Mesenteric fat pad (tissue), 1 donor: ENCODE measurements around the gene GAL3ST2. TPM values are rescaled to one million over a fixed set of nuclear protein-coding genes. Genes with fewer than 3 reads are reported as not detected.
"Not testable (repeated sequence)": the region's sequence is repeated elsewhere in the genome, so short reads cannot be mapped to it uniquely, and the experiment has no call there.

Source experiments
- DNase-seq: peaks from one replicate; pipeline ENCODE4 v3.0.0-alpha.2; 2020; ENCODE audit warnings: low spot score
- total RNA-seq: library from RNA; stranded (reverse); fragmentation: NEBNext Ultra II Directional; extraction: Animal tissue kit (Norgen Biotek cat#: 25700); gene quantifications from one replicate; pipeline ENCODE4 v1.2.1, GENCODE V29; 2021
- donor health status: DM: yes; HTN: yes; CAD: no.

Gene GAL3ST2
- total RNA-seq, 1 donor from 2014 or later, result not detected

GRCh38 chr2:241746084-241746483, 30.5 kb upstream of the GAL3ST2 start:
- no peak for DNase-seq

GRCh38 chr2:241748468-241749256, 28.0 kb upstream of the GAL3ST2 start:
- no peak for DNase-seq

- DNase-seq, result no peak
These were observed 26.4 kb upstream of the GAL3ST2 start for GRCh38 chr2:241750076-241750840.

- DNase-seq, result no peak
These were observed 25.5 kb upstream of the GAL3ST2 start for GRCh38 chr2:241751152-241751551.

- no peak for DNase-seq
These were observed 24.8 kb upstream of the GAL3ST2 start for GRCh38 chr2:241751776-241752175.

GRCh38 chr2:241752253-241752652, 24.4 kb upstream of the GAL3ST2 start:
- DNase-seq, result no peak

- DNase-seq, result no peak
These were observed 23.8 kb upstream of the GAL3ST2 start for GRCh38 chr2:241752689-241753276.

GRCh38 chr2:241753493-241753892, 23.1 kb upstream of the GAL3ST2 start:
- DNase-seq, result no peak

- DNase-seq, result no peak
These were observed 22.6 kb upstream of the GAL3ST2 start for GRCh38 chr2:241754042-241754441.

- no peak for DNase-seq
These were observed 21.5 kb upstream of the GAL3ST2 start for GRCh38 chr2:241755166-241755565.

GRCh38 chr2:241755777-241756176, 20.8 kb upstream of the GAL3ST2 start:
- no peak for DNase-seq

- DNase-seq, result no peak
These were observed 17.4 kb upstream of the GAL3ST2 start for GRCh38 chr2:241759067-241759807.

- not testable (repeated sequence) for DNase-seq
These were observed 16.7 kb upstream of the GAL3ST2 start for GRCh38 chr2:241759893-241760292.

GRCh38 chr2:241760301-241760771, 16.3 kb upstream of the GAL3ST2 start:
- no peak for DNase-seq

- peak; percentile 33 for DNase-seq
These were observed 14.2 kb upstream of the GAL3ST2 start for GRCh38 chr2:241762321-241762932.

- DNase-seq, result peak; percentile 82
These were observed 13.7 kb upstream of the GAL3ST2 start for GRCh38 chr2:241762933-241763369.

GRCh38 chr2:241763551-241764274, 12.9 kb upstream of the GAL3ST2 start:
- DNase-seq, result peak; percentile 60

- DNase-seq, result peak; percentile 79
These were observed 12.1 kb upstream of the GAL3ST2 start for GRCh38 chr2:241764275-241765241.
